HG02852 (cell line): ENCODE data around the gene HDHD5.

Experiments used
- ATAC-seq: cut with Tn5 transposase; IDR thresholded peaks from one replicate; pipeline ENCODE4 v1.9.1; 2021; ENCODE audit warnings: mild to moderate bottlenecking, moderate library complexity; ENCODE audit not compliant: unreplicated experiment

The HDHD5 gene

GRCh38 chr22:17120711-17121232 is 38.3 kb downstream of the HDHD5 start:
- no peak for ATAC-seq

- ATAC-seq: no peak
These were observed 38.8 kb downstream of the HDHD5 start for GRCh38 chr22:17120281-17120680.

DNA sequence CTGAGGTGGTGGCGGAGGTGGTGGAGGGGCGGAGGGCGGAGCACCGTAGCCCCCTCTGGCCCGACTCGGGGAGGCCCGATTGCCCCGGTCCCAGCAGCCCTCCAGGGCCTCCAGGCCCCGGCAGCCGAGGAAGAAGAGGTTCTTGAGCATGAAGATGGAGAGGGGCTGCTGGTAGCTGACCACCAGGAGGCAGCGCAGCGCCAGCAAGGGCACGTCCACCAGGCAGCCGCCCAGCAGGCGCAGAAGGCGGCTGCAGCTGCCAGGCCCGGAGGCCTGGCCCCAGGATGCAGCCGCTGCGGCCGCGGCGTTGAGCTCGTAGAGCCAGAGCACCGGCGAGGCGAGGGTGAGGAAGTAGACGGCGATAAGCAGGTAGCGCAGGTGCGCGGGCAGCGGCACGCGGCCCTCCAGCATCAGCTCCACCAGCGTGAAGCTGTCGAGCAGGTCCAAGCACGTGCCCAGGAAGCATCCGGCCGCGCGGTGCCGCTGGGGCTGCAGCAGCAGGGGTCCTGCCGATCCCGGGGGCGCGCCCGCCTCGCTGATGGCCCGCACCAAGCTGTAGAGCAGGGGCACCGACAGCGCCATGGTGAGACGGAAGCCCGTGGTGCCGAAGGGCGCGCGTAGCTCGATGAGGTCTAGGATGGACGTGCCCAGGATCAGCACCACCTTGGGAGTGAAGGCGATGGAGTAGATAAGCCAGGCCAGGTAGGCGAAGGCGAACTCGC is 39.4 kb downstream of the HDHD5 start:
- ATAC-seq: no peak

- ATAC-seq: no peak
These were observed 40.7 kb downstream of the HDHD5 start for GRCh38 chr22:17118342-17118741.

DNA sequence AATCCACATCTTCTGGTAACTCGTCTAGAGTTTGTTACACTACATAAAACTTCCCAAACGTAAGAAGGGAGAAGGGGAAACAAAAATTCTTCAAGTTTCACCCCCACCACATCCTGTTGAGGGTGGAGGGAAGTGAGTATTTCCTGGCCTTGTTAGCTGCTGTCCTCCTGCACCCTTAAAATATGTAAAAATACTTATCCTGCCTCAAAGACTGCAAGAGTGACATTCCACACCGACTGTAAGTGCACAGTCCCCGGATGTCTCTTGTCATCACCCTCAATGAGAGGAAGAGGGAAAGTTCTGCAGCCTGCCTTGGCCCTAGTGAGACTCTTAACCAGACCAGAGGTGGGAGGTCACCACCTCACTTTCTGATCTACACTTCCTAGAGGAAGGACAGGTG is 41.2 kb downstream of the HDHD5 start:
- no peak for ATAC-seq

GRCh38 chr22:17117400-17117799 is 41.7 kb downstream of the HDHD5 start:
- ATAC-seq: no peak

DNA sequence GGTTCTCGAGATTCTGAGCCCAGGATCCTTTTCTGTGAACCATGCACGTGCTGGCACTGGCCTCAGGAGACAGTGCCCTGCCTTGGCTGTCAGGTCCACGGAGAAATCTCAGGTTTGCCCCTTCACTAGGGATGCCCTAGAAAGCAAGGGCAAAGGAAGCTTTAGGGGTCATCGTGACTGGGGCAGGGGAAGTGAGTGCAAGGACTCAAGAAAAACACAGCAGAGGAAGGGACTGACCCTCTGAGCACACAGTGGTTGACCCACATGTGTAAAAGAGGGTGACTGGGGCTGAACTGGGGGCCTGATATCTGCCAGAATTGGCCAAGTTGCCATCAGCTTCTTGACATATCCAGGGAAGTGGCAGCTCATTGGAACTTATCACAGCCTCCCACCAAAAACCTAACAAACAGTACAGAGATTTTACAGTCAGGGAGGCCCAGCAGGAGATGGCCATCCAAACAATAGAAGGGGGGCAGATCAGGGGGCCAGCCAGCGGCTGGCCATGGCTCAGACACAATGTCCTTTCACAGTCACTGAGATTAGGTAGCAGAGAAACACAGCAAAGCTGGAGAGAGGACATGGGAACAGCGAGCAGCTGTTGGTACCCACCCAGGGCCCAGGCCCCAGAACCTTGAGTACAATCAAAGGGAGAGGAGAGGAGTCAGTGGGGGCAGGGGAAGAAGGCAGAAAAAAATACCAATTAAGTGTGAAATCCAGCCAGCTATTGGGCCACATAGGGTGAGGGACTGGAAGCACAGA is 42.3 kb downstream of the HDHD5 start:
- no peak for ATAC-seq

DNA sequence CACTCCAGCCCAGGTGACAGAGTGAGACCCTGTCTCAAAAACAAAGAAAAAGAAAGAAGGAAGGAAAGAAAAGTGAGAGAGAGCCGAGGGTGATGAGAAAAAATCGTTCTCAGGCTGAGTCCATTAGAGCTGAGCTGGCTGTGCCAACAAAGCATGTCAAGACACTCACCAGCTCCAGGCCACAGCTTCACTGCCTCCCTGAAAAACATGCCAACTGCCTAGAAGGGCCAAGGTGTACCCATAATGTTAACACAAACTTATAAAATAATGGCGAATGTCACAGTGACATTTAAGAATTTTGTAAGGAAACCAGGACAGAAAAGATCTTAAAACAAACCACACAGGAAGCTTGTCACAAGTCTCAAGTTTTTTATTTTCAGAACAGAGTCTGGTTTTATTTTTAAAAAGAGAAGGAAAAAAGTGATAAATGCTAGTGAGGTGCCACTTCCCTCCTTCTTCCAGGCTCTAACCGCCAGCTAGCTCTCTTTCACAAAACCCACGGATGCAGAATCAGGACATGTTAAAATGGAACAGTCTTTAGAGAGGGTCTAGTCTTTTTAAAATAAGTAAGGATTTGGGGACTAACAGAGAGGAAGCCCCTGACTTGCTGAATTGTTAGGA is 43.0 kb downstream of the HDHD5 start:
- no peak for ATAC-seq

DNA sequence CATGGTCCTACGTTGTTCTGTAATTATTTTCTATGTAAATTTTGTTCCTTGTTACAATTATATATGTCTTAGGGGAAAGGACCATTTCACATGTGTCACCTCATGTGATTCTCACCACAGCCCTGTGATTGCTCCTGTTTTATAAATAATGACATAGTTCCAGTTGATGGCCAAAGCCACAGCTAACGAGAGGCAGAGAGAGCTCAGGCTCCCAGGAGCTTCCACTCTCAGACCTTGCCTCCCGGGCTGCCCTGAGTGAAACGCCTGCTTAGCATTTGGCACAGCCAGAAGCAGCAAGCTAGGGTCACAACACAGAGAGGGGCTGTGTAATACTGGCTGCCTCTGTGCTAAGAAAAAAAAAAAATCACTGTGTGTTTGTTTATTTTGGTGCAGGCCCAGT is 43.8 kb downstream of the HDHD5 start:
- no peak for ATAC-seq

GRCh38 chr22:17114898-17115235 is 44.2 kb downstream of the HDHD5 start:
- ATAC-seq: no peak

DNA sequence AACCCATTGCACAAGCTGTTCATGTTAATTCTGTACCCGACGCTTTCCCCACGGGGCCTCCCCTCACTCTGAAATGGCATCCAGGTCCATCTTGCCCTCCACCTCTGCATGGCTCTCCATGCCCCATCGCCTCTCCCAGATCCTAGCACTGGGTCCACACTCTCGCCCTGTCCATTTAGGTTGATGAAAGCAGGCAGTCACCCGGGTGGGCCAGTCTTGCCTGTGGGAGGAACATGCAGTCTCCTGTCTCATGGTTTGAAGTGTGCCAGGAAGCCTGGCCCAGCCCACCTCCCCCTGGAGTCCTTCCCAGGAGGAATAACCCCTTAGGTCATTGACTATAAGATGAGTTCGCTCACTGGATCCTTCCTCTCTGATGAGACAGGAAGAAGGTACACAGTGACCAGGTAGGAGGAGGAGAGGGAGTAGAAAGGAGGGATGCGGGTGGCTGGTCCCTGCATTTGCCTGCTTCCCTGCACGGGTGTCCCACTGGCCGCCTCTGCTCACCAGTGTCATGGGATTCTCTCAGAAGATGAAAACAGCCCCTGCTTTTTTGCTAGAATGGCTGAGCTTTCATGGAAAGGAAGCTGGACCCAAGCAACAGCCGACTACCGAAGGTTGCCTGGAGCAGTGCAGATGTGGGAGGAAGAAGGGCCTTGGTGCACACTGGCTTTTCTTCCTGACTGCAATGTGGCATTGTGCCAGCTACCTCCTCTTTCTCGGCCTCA is 44.7 kb downstream of the HDHD5 start:
- no peak for ATAC-seq

- ATAC-seq: no peak
These were observed 45.5 kb downstream of the HDHD5 start for GRCh38 chr22:17113600-17113999.

- ATAC-seq: no peak
These were observed 46.5 kb downstream of the HDHD5 start for GRCh38 chr22:17112491-17113042.

DNA sequence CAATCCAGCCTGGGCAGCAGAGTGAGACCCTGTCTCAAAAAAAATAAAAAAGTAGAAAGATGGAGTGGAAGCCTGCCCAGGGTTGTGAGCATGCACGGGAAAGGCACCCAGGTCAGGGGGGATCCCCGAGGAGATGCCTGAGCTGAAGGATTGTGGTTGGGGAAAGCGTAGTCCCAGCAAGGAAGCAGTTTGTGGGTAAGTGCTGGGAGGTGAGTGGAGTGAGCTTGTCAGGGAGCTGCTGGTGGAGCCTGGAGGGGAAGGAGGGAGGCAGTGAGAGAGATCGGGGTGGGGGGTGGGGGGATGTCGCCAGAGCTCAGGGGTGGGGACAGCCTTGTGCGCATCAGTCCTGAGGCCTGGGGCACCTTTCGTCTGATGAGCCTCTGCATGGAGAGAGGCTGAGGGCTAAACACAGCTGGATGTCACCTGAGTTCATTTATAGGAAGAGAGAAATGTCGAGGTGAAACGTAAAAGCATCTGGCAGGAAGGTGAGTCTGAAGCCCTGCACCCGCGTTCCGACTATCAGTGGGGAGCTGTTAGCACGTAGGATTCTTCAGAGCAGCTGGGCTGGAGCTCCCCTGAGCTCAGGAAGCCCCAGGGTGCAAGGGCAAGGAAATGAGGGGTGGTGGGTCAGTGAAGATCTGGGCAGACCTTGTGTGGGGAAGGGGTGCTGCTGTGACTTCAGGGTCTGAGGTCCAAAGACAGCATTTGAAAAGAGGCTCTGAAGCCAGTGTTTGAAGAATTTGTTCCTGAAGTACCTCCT is 48.1 kb downstream of the HDHD5 start:
- ATAC-seq: no peak

- ATAC-seq: no peak
These were observed 49.1 kb downstream of the HDHD5 start for GRCh38 chr22:17109976-17110375.

DNA sequence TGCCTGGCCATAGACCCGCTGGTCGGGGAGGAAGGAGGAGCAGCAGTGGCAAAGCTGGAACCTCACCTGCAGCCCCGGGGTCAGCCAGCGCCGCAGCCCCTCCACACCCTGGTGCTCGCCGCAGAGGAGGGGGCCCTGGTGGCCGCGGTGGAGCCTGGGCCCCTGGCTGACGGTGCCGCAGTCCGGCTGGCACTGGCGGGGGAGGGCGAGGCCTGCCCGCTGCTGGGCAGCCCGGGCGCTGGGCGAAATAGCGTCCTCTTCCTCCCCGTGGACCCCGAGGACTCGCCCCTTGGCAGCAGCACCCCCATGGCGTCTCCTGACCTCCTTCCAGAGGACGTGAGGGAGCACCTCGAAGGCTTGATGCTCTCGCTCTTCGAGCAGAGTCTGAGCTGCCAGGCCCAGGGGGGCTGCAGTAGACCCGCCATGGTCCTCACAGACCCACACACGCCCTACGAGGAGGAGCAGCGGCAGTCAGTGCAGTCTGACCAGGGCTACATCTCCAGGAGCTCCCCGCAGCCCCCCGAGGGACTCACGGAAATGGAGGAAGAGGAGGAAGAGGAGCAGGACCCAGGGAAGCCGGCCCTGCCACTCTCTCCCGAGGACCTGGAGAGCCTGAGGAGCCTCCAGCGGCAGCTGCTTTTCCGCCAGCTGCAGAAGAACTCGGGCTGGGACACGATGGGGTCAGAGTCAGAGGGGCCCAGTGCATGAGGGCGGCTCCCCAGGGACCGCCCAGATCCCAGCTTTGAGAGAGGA is 49.8 kb downstream of the HDHD5 start:
- ATAC-seq: no peak

GRCh38 chr22:17108256-17109112 is 50.6 kb downstream of the HDHD5 start:
- ATAC-seq: no peak

DNA sequence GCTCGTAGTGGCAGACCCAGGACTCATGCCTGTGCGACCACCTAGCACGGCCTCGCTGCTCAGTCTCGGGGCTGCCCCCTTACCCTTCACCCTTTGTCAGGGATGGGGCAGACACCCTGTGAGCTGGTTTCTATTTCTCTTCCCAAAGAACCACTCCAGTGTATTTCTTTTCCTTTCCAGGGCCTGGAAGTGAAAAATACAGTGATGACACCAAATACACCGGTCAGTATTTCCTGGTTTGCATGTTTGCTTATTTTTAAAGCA is 51.6 kb downstream of the HDHD5 start:
- no peak for ATAC-seq
